GM12878 (cell line): ENCODE results near the gene SNU13. TPM values are rescaled to one million over a fixed set of nuclear protein-coding genes. Genes with fewer than 3 reads are reported as not detected.

ENCODE experiments used
- ATAC-seq: fragments of 200-7000 bp; cut with Tn5 transposase; 3 replicates; pipeline ENCODE4 v1.9.1; 2020; ENCODE audit warnings: mild to moderate bottlenecking, moderate library complexity
- BruUV-seq: library from RNA; stranded (reverse); fragments of 400-500 nt; replicated peaks from 2 replicates; lab custom pipeline; 2021; lab: Mats Ljungman, UMichigan
- CTCF ChIA-PET: fragments of 300-600 bp; sonication (Branson Sonifier 250); formaldehyde crosslinking; extraction: SDS; loops from one replicate; lab custom pipeline; 2021; ENCODE audit warnings: inconsistent platforms; lab: Yijun Ruan, JAX
- POLR2A ChIA-PET: fragments of 350-600 bp; formaldehyde crosslinking; extraction: SDS; loops from one replicate; lab custom pipeline; 2021; ENCODE audit warnings: inconsistent platforms; lab: Charles Lee
- RAD21 ChIA-PET: fragments of 300-600 bp; sonication (Branson Sonifier 250); formaldehyde crosslinking; loops from one replicate; lab custom pipeline; 2023; ENCODE audit warnings: antibody characterized with exemption; ENCODE audit not compliant: unreplicated experiment; lab: Charles Lee
- SMC1A ChIA-PET: fragments of 300-600 bp; sonication (Branson Sonifier 250); formaldehyde crosslinking; loops from one replicate; lab custom pipeline; 2023; ENCODE audit not compliant: unreplicated experiment, uncharacterized antibody; lab: Charles Lee
- DNase-seq: peaks from one replicate; pipeline ENCODE4 v3.0.0-alpha.2; 2011; ENCODE audit warnings: low read depth, low spot score
- FAIRE-seq: peaks from 3 replicates; lab custom pipeline; 2011; peaks lifted over from hg19 to GRCh38; lab: Jason Lieb, UNC
- H2AFZ ChIP-seq: 2 replicates; pipeline ENCODE4 v1.6.0; 2011; ENCODE audit warnings: low read depth, low read length, control low read depth; ENCODE audit not compliant: control insufficient read depth
- H3K27ac ChIP-seq: 2 replicates; pipeline ENCODE4 v1.5.1; 2011; ENCODE audit warnings: control low read depth; ENCODE audit not compliant: control insufficient read depth, insufficient read depth
- H3K27me3 ChIP-seq, 2 experiments: replicated peaks in 1 of 2; 2 replicates each; pipeline versions ENCODE4 v1.6.0 to v1.6.1; 2011; ENCODE audit warnings: low read length in 1 of 2; ENCODE audit not compliant: control insufficient read depth in 2 of 2, insufficient read depth in 2 of 2
- H3K36me3 ChIP-seq, 2 experiments: 2 replicates each; pipeline ENCODE4 v1.5.1; 2011; ENCODE audit warnings: low read length in 1 of 2; ENCODE audit not compliant: control insufficient read depth in 2 of 2, insufficient read depth in 2 of 2
- H3K4me1 ChIP-seq: 2 replicates; pipeline ENCODE4 v1.6.1; 2011; ENCODE audit warnings: mild to moderate bottlenecking, low read length, moderate library complexity, mixed read lengths; ENCODE audit not compliant: control insufficient read depth, insufficient read depth
- H3K4me2 ChIP-seq: 2 replicates; pipeline ENCODE4 v1.6.0; 2011; ENCODE audit warnings: control low read depth; ENCODE audit not compliant: control insufficient read depth, insufficient read depth
- H3K4me3 ChIP-seq: fragments of 200-600 bp; sonication (generic); 2 replicates; pipeline ENCODE4 v1.5.1; 2016
- H3K79me2 ChIP-seq: 2 replicates; pipeline ENCODE4 v1.6.0; 2011; ENCODE audit warnings: low read length; ENCODE audit not compliant: control insufficient read depth, insufficient read depth
- H3K9ac ChIP-seq: 2 replicates; pipeline ENCODE4 v1.8.0; 2011; ENCODE audit warnings: low read length, control low read depth, mixed read lengths; ENCODE audit not compliant: control insufficient read depth, insufficient read depth
- H3K9me3 ChIP-seq: replicated peaks from 3 replicates; pipeline ENCODE4 v1.5.1; 2011; ENCODE audit warnings: mild to moderate bottlenecking, low read length; ENCODE audit not compliant: control insufficient read depth, insufficient read depth
- H4K20me1 ChIP-seq: 2 replicates; pipeline ENCODE4 v1.6.0; 2011; ENCODE audit not compliant: control insufficient read depth, insufficient read depth
- BHLHE40 ChIP-seq, 2 experiments: fragments of 450-650 bp in 1 of 2; IDR thresholded peaks; 2 replicates each; pipeline ENCODE4 v1.6.1; 2011 to 2017; ENCODE audit warnings: low read depth in 2 of 2, borderline replicate concordance in 1 of 2, improper control_type of control experiment in 1 of 2, low read length in 1 of 2, mild to moderate bottlenecking in 1 of 2
- BMI1 ChIP-seq: fragments of 450-650 bp; IDR thresholded peaks from 2 replicates; pipeline ENCODE4 v1.6.1; 2016; ENCODE audit warnings: mild to moderate bottlenecking, moderate library complexity, borderline replicate concordance
- HCFC1 ChIP-seq: fragments of 150-350 bp; IDR thresholded peaks from 2 replicates; pipeline ENCODE4 v1.6.1; 2014; ENCODE audit warnings: low read length
- IKZF1 ChIP-seq: fragments of 450-650 bp; conservative IDR thresholded peaks from 2 replicates; pipeline ENCODE4 v1.6.1; 2017; ENCODE audit warnings: antibody characterized with exemption, mild to moderate bottlenecking
- IRF4 ChIP-seq: IDR thresholded peaks from 2 replicates; pipeline ENCODE4 v1.6.1; 2011; ENCODE audit warnings: low read depth, low read length
- MTA2 ChIP-seq: fragments of 450-650 bp; IDR thresholded peaks from 2 replicates; pipeline ENCODE4 v1.6.1; 2016; ENCODE audit warnings: low read depth, mild to moderate bottlenecking, moderate library complexity
- NFIC ChIP-seq: IDR thresholded peaks from 2 replicates; pipeline ENCODE4 v1.6.1; 2012; ENCODE audit warnings: low read depth, mild to moderate bottlenecking, inconsistent platforms, low read length, moderate library complexity
- SREBF2 ChIP-seq: IDR thresholded peaks from 2 replicates; pipeline ENCODE4 v1.6.1; 2012; ENCODE audit warnings: mild to moderate bottlenecking, low read length
- TARDBP ChIP-seq: IDR thresholded peaks from 2 replicates; pipeline ENCODE4 v1.6.1; 2016; ENCODE audit warnings: borderline replicate concordance
- TCF3 ChIP-seq: IDR thresholded peaks from 2 replicates; pipeline ENCODE4 v1.6.1; 2012; ENCODE audit warnings: low read depth, mild to moderate bottlenecking, low read length, borderline replicate concordance; ENCODE audit not compliant: insufficient read depth
- YY1 ChIP-seq: IDR thresholded peaks from 2 replicates; pipeline ENCODE4 v1.6.1; 2011; ENCODE audit warnings: low read depth, mild to moderate bottlenecking, low read length
- ZBTB40 ChIP-seq: fragments of 450-650 bp; IDR thresholded peaks from 2 replicates; pipeline ENCODE4 v1.6.1; 2016; ENCODE audit warnings: mild to moderate bottlenecking, moderate library complexity, borderline replicate concordance
- WGBS: methylation state at CpG from one replicate; pipeline ENCODE4 v1.1.6; 2016; ENCODE audit warnings: low lambda C conversion rate; ENCODE audit not compliant: insufficient replicate concordance, insufficient coverage; ENCODE audit errors: missing lambda C conversion rate; 5-methylcytosine and 5-hydroxymethylcytosine counted together
- in situ Hi-C: fragments of 300-500 bp; cut with MboI; formaldehyde crosslinking; loops from 9 replicates; pipeline ENCODE4 v1.14.3; 2018; ENCODE audit warnings: mixed read lengths
- intact Hi-C: fragments of 100-400 bp; cut with micrococcal nuclease; formaldehyde crosslinking; loops from one replicate; pipeline ENCODE4 v1.14.2; 2022; ENCODE audit not compliant: unreplicated experiment
- polyA plus RNA-seq, 11 experiments: library from polyadenylated mRNA; depleted of rRNA in 4 of 11; unstranded in 6 of 11; stranded (reverse) in 5 of 11; fragments of >200 nt; fragmentation: Nextera tagmentation in 4 of 11; fragmentation: Illumina TruSeq in 1 of 11; extraction: Ambion mirVana in 4 of 11; extraction: Trizol in 1 of 11; gene quantifications; 1 replicate in 1 of 11; 2 replicates in 10 of 11; pipeline versions ENCODE4 v1.2.1 to v1.2.3, GENCODE V29; 2011 to 2016; ENCODE audit warnings: inconsistent platforms in 2 of 11, missing spikeins in 2 of 11, low read depth in 1 of 11
- total RNA-seq, 4 experiments: library from RNA; depleted of rRNA in 3 of 4; stranded (reverse); fragments of >200 nt in 3 of 4; fragmentation: Illumina TruSeq in 1 of 4; extraction: Trizol in 1 of 4; gene quantifications; 2 replicates each; pipeline versions ENCODE4 v1.2.1 to v1.2.3, GENCODE V29; 2013 to 2021

SNU13 gene
- total and polyA plus RNA-seq, 10 of the 15 experiments (the other 5 are each of a cell fraction or from before 2014, with no cell fraction given) = 157 to 870 (median 256) TPM

- POLR2A ChIA-PET = interaction anchor here (0.6 to 0.9 kb wide), 2 partner anchors 18 to 384 kb away, joined by 3 read pairs; no protein-coding TSS in a partner anchor
- no peaks in the 10 kb centered on the region for H3K27me3 ChIP-seq
- H3K9me3 ChIP-seq = no peaks in the 10 kb centered on the region
- SMC1A ChIA-PET = no interaction called here
- ATAC-seq = no peak
- no peak for TF ChIP-seq NFIC
- no peak for TF ChIP-seq SREBF2
- no peak for TF ChIP-seq BHLHE40 (IDR thresholded peaks at IDR 0.05; ENCODE audit: borderline replicate concordance in 1 of 2, low read depth in 2 of 2, low read length in 1 of 2)
- TF ChIP-seq MTA2 = no peak
- TF ChIP-seq BMI1 = no peak
- TF ChIP-seq IKZF1 = no peak
- no peak for TF ChIP-seq YY1
- TF ChIP-seq TARDBP = no peak
- TF ChIP-seq IRF4 = no peak
- no peak for TF ChIP-seq TCF3
- no peak for TF ChIP-seq HCFC1
- no peak for TF ChIP-seq ZBTB40
- TF ChIP-seq, all 136 proteins: peak for 0
- ChIA-PET CTCF (interaction anchor here (0.5 kb wide), 1 partner anchor 36 kb away, joined by 3 read pairs; no protein-coding TSS in a partner anchor), RAD21 (interaction anchor here (0.6 kb wide), 1 partner anchor 14 kb away, joined by 4 read pairs; no protein-coding TSS in a partner anchor)
- Histone ChIP-seq H3K36me3 (peaks cover 11 to 17% of the 10 kb centered on the region in 2 experiments; a peak in 3 of 4 replicates), H2AFZ (no peak overlapping the region), H3K4me1 (peaks cover 3% of the 10 kb centered on the region; the same call in 1 of the 2 replicates), H3K4me2 (no peak overlapping the region), H3K27ac (no peak overlapping the region), H4K20me1 (no peaks in the 10 kb centered on the region), H3K79me2 (no peaks in the 10 kb centered on the region), H3K9ac (no peak overlapping the region), H3K4me3 (no peak overlapping the region)
- DNase-seq = no peak
- TSS peak; percentile 57 for BruUV-seq
- no peak for FAIRE-seq
- in situ Hi-C loops = no loop called here
- intact Hi-C loops = no loop called here
- 86% methylated on average over 21 of the region's 21 CpGs for WGBS
These were observed 19.4 kb downstream of the SNU13 start for GRCh38 chr22:41668971-41669911.
